SK-N-SH treated with all-trans-retinoic acid at 6 μM for 48 hours (cell line): ENCODE data around the gene TSPAN14.

Source experiments
- ATAC-seq: fragments of 200-7000 bp; cut with Tn5 transposase; 3 replicates; pipeline ENCODE4 v1.9.1; 2020; ENCODE audit warnings: mild to moderate bottlenecking, moderate library complexity
- ARNTL ChIP-seq: fragments of 450-650 bp; formaldehyde crosslinking; IDR thresholded peaks from 2 replicates; pipeline ENCODE4 v1.5.0; 2020; ENCODE audit warnings: low read depth, mild to moderate bottlenecking, moderate library complexity, borderline replicate concordance
- BACH2 ChIP-seq: fragments of 250-450 bp; sonication (Bioruptor Pico); IDR thresholded peaks from 2 replicates; pipeline ENCODE4 v1.9.0; 2021; ENCODE audit warnings: mild to moderate bottlenecking, borderline replicate concordance
- CREB5 ChIP-seq: fragments of 250-450 bp; sonication (Bioruptor Pico); IDR thresholded peaks from 2 replicates; pipeline ENCODE4 v1.5.1; 2020; ENCODE audit warnings: low read depth, mild to moderate bottlenecking, moderate library complexity
- GLIS3 ChIP-seq: fragments of 250-450 bp; sonication (Bioruptor Pico); IDR thresholded peaks from 2 replicates; pipeline ENCODE4 v1.5.0; 2020; ENCODE audit warnings: mild to moderate bottlenecking, moderate library complexity
- ISL1 ChIP-seq: fragments of 250-450 bp; sonication (Bioruptor Pico); IDR thresholded peaks from 2 replicates; pipeline ENCODE4 v2.1.2; 2022; ENCODE audit warnings: mild to moderate bottlenecking, moderate library complexity
- OSR1 ChIP-seq: fragments of 250-450 bp; sonication (Bioruptor Pico); IDR thresholded peaks from 2 replicates; pipeline ENCODE4 v1.8.0; 2022; ENCODE audit warnings: moderate library complexity, mild to moderate bottlenecking, inconsistent platforms
- PATZ1 ChIP-seq: fragments of 250-450 bp; sonication (Bioruptor Pico); IDR thresholded peaks from 2 replicates; pipeline ENCODE4 v1.8.0; 2020; ENCODE audit warnings: mild to moderate bottlenecking, moderate library complexity, borderline replicate concordance
- POU6F1 ChIP-seq: fragments of 250-450 bp; sonication (Bioruptor Pico); IDR thresholded peaks from 2 replicates; pipeline ENCODE4 v1.8.0; 2021; ENCODE audit warnings: low read depth, mild to moderate bottlenecking, moderate library complexity, borderline replicate concordance
- PPARA ChIP-seq: fragments of 250-450 bp; sonication (Bioruptor Pico); IDR thresholded peaks from 2 replicates; pipeline ENCODE4 v1.5.0; 2020; ENCODE audit warnings: mild to moderate bottlenecking, borderline replicate concordance
- RARB ChIP-seq: fragments of 250-450 bp; sonication (Bioruptor Pico); IDR thresholded peaks from 2 replicates; pipeline ENCODE4 v1.8.0; 2021; ENCODE audit warnings: mild to moderate bottlenecking, moderate library complexity
- SNAI2 ChIP-seq: fragments of 250-450 bp; sonication (Bioruptor Pico); IDR thresholded peaks from 2 replicates; pipeline ENCODE4 v1.5.0; 2020; ENCODE audit warnings: mild to moderate bottlenecking, moderate library complexity
- TCF4 ChIP-seq: fragments of 250-450 bp; sonication (Bioruptor Pico); IDR thresholded peaks from 2 replicates; pipeline ENCODE4 v1.8.0; 2021; ENCODE audit warnings: mild to moderate bottlenecking, moderate library complexity, borderline replicate concordance
- TSHZ2 ChIP-seq: fragments of 250-450 bp; sonication (Bioruptor Pico); IDR thresholded peaks from 2 replicates; pipeline ENCODE4 v1.5.0; 2020; ENCODE audit warnings: mild to moderate bottlenecking, moderate library complexity
- ZC3H10 ChIP-seq: fragments of 250-450 bp; sonication (Bioruptor Pico); IDR thresholded peaks from 2 replicates; pipeline ENCODE4 v1.5.1; 2021; ENCODE audit warnings: mild to moderate bottlenecking, moderate library complexity
- ZFP3 ChIP-seq: fragments of 250-450 bp; sonication (Bioruptor Pico); IDR thresholded peaks from 2 replicates; pipeline ENCODE4 v1.5.0; 2020; ENCODE audit warnings: mild to moderate bottlenecking, moderate library complexity
- ZFP30 ChIP-seq: fragments of 450-650 bp; formaldehyde crosslinking; IDR thresholded peaks from 2 replicates; pipeline ENCODE4 v1.5.0; 2022; ENCODE audit warnings: mild to moderate bottlenecking, moderate library complexity
- ZNF70 ChIP-seq: fragments of 450-650 bp; formaldehyde crosslinking; IDR thresholded peaks from 2 replicates; pipeline ENCODE4 v1.5.0; 2020; ENCODE audit warnings: mild to moderate bottlenecking, moderate library complexity
- ZNF8 ChIP-seq: fragments of 450-650 bp; formaldehyde crosslinking; IDR thresholded peaks from 2 replicates; pipeline ENCODE4 v1.5.0; 2020; ENCODE audit warnings: mild to moderate bottlenecking, moderate library complexity

The TSPAN14 gene

GRCh38 chr10:80473692-80474596 is 19.8 kb downstream of the TSPAN14 start:
- no peak for TF ChIP-seq ISL1 (CRISPR knock-in tag)
- TF ChIP-seq BACH2 (CRISPR knock-in tag): no peak
- TF ChIP-seq POU6F1 (CRISPR knock-in tag): no peak
- no peak for TF ChIP-seq ZNF70 (CRISPR knock-in tag)
- TF ChIP-seq TSHZ2 (CRISPR knock-in tag): no peak
- no peak for TF ChIP-seq ARNTL (CRISPR knock-in tag)
- no peak for TF ChIP-seq ZFP30 (CRISPR knock-in tag)
- no peak for TF ChIP-seq GLIS3 (CRISPR knock-in tag)
- TF ChIP-seq TCF4 (CRISPR knock-in tag): no peak
- no peak for TF ChIP-seq ZNF8 (CRISPR knock-in tag)
- TF ChIP-seq RARB (CRISPR knock-in tag): no peak
- no peak for TF ChIP-seq PATZ1 (CRISPR knock-in tag)
- no peak for TF ChIP-seq SNAI2 (CRISPR knock-in tag)
- no peak for TF ChIP-seq ZC3H10 (CRISPR knock-in tag)
- TF ChIP-seq, all 23 proteins: peak for 0
- ATAC-seq: peak; percentile 38; the same call in 2 of the 3 replicates

GRCh38 chr10:80474597-80474910 is 20.4 kb downstream of the TSPAN14 start:
- no peak for TF ChIP-seq TSHZ2 (CRISPR knock-in tag)
- no peak for TF ChIP-seq SNAI2 (CRISPR knock-in tag)
- TF ChIP-seq PPARA: no peak
- ATAC-seq: no peak

GRCh38 chr10:80474941-80475340 is 20.8 kb downstream of the TSPAN14 start:
- no peak for ATAC-seq
- TF ChIP-seq RARB (CRISPR knock-in tag): no peak
- TF ChIP-seq BACH2 (CRISPR knock-in tag): no peak
- TF ChIP-seq OSR1 (CRISPR knock-in tag): no peak
- no peak for TF ChIP-seq CREB5 (CRISPR knock-in tag)
- TF ChIP-seq POU6F1 (CRISPR knock-in tag): no peak
- no peak for TF ChIP-seq ISL1 (CRISPR knock-in tag)
- TF ChIP-seq ZFP30 (CRISPR knock-in tag): no peak
- no peak for TF ChIP-seq ZFP3
- TF ChIP-seq PPARA: no peak
- TF ChIP-seq GLIS3 (CRISPR knock-in tag): no peak
- TF ChIP-seq PATZ1 (CRISPR knock-in tag): no peak
- no peak for TF ChIP-seq ZC3H10 (CRISPR knock-in tag)
